ENCODE data around the gene GNAS. TPM values are rescaled to one million over a fixed set of nuclear protein-coding genes. Genes with fewer than 3 reads are reported as not detected.
A peak's percentile ranks its signal among the peaks of the same experiment; 100 is the strongest.

GNAS gene
- total RNA-seq, 4 donors from 2014 or later = 679 to 875 (median 782) TPM

DNA sequence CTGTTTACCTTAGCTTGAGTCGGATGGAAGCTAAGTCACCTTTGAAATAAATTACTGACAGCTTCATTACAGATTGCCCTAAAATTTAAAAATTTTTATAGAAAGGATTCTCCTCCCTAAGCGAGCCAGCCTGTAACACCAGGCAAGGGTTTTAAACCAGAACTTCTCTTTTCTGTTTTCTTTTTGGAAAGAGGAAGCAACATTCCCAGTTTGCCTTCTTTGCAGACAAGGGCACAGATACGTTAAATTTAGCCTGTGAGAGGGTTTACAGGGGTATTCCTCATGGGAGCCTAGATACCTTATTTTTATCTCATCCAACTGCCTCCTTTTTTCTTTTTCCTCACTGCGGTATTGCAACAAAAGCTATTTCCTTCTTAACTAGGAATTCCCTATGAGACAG is 45.0 kb downstream of the GNAS start:
- DNase-seq (ENCODE audit: extremely low spot score) = no peak
- no peak for TF ChIP-seq CTCF (IDR thresholded peaks at IDR 0.05)
- TF ChIP-seq POLR2A (IDR thresholded peaks at IDR 0.05; ENCODE audit: low read depth) = no peak
- no peak for TF ChIP-seq POLR2AphosphoS5 (IDR thresholded peaks at IDR 0.05)
- no peak for TF ChIP-seq EP300 (IDR thresholded peaks at IDR 0.05)
- peaks cover 92 to 97% (median 97%) of the 10 kb centered on the region in 4 donors for H3K4me1 ChIP-seq
- WGBS = 30% methylated on average over 4 of the region's 4 CpGs
- peaks cover 0 to 16% (median 6%) of the 10 kb centered on the region in 4 donors for H3K36me3 ChIP-seq
- H3K27ac ChIP-seq (replicated peaks in 1 of 4) = peak overlapping the region in 1 of 4 donors; percentile 8
- H3K9me3 ChIP-seq = no peaks in the 10 kb centered on the region
- intact Hi-C loops (cut with DNase I) = no loop called here
- no peak overlapping the region for H3K4me3 ChIP-seq
- H3K27me3 ChIP-seq = no peaks in the 10 kb centered on the region

DNA sequence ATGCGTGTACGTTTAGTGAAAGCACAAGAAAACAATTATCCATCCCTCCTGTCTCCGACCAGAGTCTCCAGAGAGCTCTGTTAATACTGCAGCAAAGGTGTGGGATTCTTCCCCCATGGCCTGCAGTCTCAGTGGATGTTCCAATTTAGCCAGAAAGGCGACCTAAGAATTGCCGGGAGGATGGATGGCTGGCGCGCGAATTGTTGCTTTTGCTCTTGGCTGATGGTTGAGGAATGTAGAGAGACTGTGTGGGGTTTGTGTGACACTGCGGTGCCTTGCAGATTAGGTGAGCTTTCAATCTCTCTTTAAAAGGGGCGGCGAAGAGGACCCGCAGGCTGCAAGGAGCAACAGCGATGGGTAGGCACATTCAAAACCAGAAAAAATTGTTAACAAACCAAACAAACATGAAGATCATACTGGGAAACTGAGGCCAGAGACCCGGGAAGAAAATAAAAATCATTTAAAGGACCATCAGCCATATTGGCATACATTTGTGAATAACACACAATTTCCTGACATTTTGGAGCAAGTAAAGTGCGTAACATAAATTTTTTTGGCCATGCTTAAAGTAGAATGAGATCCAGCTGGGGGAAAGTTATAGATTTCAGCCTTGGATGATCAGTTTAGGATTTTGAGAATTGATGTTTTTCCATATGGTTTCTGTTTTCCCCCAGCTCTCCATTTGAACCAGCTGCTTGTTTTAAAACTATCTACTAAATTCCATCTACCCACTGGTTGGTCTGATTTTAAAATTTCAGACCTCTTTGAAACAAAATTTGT is 46.3 kb downstream of the GNAS start:
- TF ChIP-seq CTCF (IDR thresholded peaks at IDR 0.05) = no peak
- no peak for TF ChIP-seq EP300 (IDR thresholded peaks at IDR 0.05)
- no peak for TF ChIP-seq POLR2A (IDR thresholded peaks at IDR 0.05; ENCODE audit: low read depth)
- TF ChIP-seq POLR2AphosphoS5 (IDR thresholded peaks at IDR 0.05) = no peak
- H3K27me3 ChIP-seq = no peaks in the 10 kb centered on the region
- intact Hi-C loops (cut with DNase I) = no loop called here
- H3K9me3 ChIP-seq = no peaks in the 10 kb centered on the region
- H3K4me1 ChIP-seq = peaks cover 91 to 100% (median 96%) of the 10 kb centered on the region in 4 donors
- H3K4me3 ChIP-seq = no peak overlapping the region
- H3K27ac ChIP-seq (replicated peaks in 1 of 4) = peak overlapping the region in 1 of 4 donors; percentile 12
- H3K36me3 ChIP-seq = peaks cover 0 to 21% (median 11%) of the 10 kb centered on the region in 4 donors
- DNase-seq (ENCODE audit: extremely low spot score) = no peak
- WGBS = 38% methylated on average over 15 of the region's 15 CpGs

DNA sequence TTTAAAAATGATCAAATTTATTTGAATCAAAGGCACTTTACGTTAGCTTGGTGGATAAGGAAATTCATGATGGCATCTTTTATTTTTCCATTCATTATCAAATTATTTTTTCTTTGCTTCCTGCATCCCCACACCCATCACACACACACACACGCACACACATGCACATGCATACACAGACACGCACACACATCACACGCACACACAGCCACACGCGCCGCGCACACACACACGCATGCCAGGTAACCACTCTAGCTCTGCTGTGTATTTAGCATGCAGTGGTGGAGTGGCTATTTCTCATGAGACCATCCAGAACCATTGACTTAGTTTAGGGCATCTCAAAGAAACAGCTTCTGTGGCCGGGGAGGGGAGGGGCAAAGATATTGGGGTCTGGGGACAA is 47.0 kb downstream of the GNAS start:
- H3K36me3 ChIP-seq = peaks cover 3 to 28% (median 18%) of the 10 kb centered on the region in 4 donors
- no peaks in the 10 kb centered on the region for H3K9me3 ChIP-seq
- no peak for DNase-seq (ENCODE audit: extremely low spot score)
- no peak overlapping the region for H3K4me3 ChIP-seq
- intact Hi-C loops (cut with DNase I) = no loop called here
- H3K27ac ChIP-seq (replicated peaks in 1 of 4) = no peak overlapping the region
- H3K4me1 ChIP-seq = peaks cover 84 to 95% (median 89%) of the 10 kb centered on the region in 4 donors
- H3K27me3 ChIP-seq = no peaks in the 10 kb centered on the region
- WGBS = 86% methylated on average over 10 of the region's 10 CpGs
- no peak for TF ChIP-seq POLR2A (IDR thresholded peaks at IDR 0.05; ENCODE audit: low read depth)
- no peak for TF ChIP-seq CTCF (IDR thresholded peaks at IDR 0.05)
- no peak for TF ChIP-seq POLR2AphosphoS5 (IDR thresholded peaks at IDR 0.05)
- TF ChIP-seq EP300 (IDR thresholded peaks at IDR 0.05) = no peak

DNA sequence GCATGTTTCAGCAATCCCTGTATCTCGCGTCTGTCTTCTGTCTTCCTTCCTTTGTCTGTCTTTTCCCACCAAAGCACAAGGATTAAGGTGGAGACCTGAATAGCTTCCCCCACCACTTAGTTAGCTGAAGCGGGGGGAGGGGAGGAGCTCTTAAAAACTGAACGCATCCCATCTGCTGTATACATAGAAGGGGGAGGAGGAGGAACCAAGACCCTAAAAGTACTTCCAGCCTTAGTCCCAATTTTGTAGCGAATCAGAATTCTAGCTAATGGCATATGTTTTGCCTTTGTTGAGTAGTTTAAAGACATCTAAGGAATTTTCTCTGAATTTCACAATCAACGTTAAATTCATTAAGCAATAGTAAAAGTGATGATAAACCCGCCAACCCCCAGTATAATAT is 47.9 kb downstream of the GNAS start:
- DNase-seq (ENCODE audit: extremely low spot score) = no peak
- no peak for TF ChIP-seq CTCF (IDR thresholded peaks at IDR 0.05)
- Histone ChIP-seq H3K36me3 (peaks cover 12 to 37% (median 26%) of the 10 kb centered on the region in 4 donors), H3K4me3 (no peak overlapping the region), H3K27me3 (no peaks in the 10 kb centered on the region), H3K27ac (replicated peaks in 1 of 4) (no peak overlapping the region), H3K9me3 (no peaks in the 10 kb centered on the region), H3K4me1 (peaks cover 81 to 94% (median 87%) of the 10 kb centered on the region in 4 donors)
- 67% methylated on average over 7 of the region's 7 CpGs for WGBS
- intact Hi-C loops (cut with DNase I) = no loop called here
